ENCODE results near the gene TTC8.

- TF ChIP-seq TCF7L2 (IDR thresholded peaks at IDR 0.05; ENCODE audit: borderline replicate concordance, low read depth, low read length) = no peak
- no peak for TF ChIP-seq ZNF701 (tag by site-specific recombination; IDR thresholded peaks at IDR 0.05)
- TF ChIP-seq, protein P1, sequence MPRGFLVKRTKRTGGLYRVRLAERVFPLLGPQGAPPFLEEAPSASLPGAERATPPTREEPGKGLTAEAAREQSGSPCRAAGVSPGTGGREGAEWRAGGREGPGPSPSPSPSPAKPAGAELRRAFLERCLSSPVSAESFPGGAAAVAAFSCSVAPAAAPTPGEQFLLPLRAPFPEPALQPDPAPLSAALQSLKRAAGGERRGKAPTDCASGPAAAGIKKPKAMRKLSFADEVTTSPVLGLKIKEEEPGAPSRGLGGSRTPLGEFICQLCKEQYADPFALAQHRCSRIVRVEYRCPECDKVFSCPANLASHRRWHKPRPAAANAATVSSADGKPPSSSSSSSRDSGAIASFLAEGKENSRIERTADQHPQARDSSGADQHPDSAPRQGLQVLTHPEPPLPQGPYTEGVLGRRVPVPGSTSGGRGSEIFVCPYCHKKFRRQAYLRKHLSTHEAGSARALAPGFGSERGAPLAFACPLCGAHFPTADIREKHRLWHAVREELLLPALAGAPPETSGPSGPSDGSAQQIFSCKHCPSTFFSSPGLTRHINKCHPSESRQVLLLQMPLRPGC (tag by site-specific recombination; IDR thresholded peaks at IDR 0.05) = no peak
- TF ChIP-seq, protein P2, sequence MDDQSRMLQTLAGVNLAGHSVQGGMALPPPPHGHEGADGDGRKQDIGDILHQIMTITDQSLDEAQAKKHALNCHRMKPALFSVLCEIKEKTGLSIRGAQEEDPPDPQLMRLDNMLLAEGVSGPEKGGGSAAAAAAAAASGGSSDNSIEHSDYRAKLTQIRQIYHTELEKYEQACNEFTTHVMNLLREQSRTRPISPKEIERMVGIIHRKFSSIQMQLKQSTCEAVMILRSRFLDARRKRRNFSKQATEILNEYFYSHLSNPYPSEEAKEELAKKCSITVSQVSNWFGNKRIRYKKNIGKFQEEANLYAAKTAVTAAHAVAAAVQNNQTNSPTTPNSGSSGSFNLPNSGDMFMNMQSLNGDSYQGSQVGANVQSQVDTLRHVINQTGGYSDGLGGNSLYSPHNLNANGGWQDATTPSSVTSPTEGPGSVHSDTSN (CRISPR knock-in tag; IDR thresholded peaks at IDR 0.05) = no peak
Measured at GRCh38 chr14:88824314-88825077, at the start of gene TTC8.

Measured in HEK293 (cell line).